A673 (cell line): Measurements from ENCODE around the gene OTOR.

ENCODE experiments used
- CTCF ChIP-seq: fragments of 300-800, 200-600 bp; sonication (generic); conservative IDR thresholded peaks from 2 replicates; pipeline ENCODE4 v1.5.1; 2017; ENCODE audit warnings: low read depth, mild to moderate bottlenecking, antibody characterized with exemption, low read length, moderate library complexity, mixed read lengths
- EZH2 ChIP-seq: fragments of 200-600 bp; sonication (generic); IDR thresholded peaks from 2 replicates; pipeline ENCODE4 v1.6.1; 2017; ENCODE audit warnings: borderline replicate concordance, low read depth, mild to moderate bottlenecking, mixed read lengths, antibody characterized with exemption, low read length; ENCODE audit not compliant: poor library complexity, severe bottlenecking

GRCh38 chr20:16771213-16771612, 23.1 kb downstream of the OTOR start:
- TF ChIP-seq CTCF, result no peak
- TF ChIP-seq EZH2, result no peak
